OCI-LY3 (cell line): Measurements from ENCODE around the gene OSBPL2.

Experiments used
- H2AFZ ChIP-seq: fragments of 200-600, 300-600 bp; shearing (Covaris generic); 2 replicates; pipeline ENCODE4 v1.6.0; 2014; ENCODE audit warnings: antibody characterized with exemption, low read depth, low read length
- H3K27ac ChIP-seq: fragments of 200-600, 300-600 bp; sonication (generic); 2 replicates; pipeline ENCODE4 v1.5.1; 2014; ENCODE audit warnings: mild to moderate bottlenecking, low read length, moderate library complexity, mixed read lengths
- H3K27me3 ChIP-seq: fragments of 200-600, 300-600 bp; sonication (generic); 2 replicates; pipeline ENCODE4 v1.6.1; 2014; ENCODE audit warnings: low read depth, low read length, mixed read lengths
- H3K36me3 ChIP-seq: fragments of 200-600, 300-600 bp; sonication (generic); replicated peaks from 2 replicates; pipeline ENCODE3; 2014; ENCODE audit warnings: low read depth, low read length, mixed read lengths
- H3K4me1 ChIP-seq: fragments of 300-600, 200-600 bp; sonication (generic); 2 replicates; pipeline ENCODE4 v1.6.1; 2014; ENCODE audit warnings: low read length, mixed read lengths
- H3K4me2 ChIP-seq: fragments of 200-600, 300-600 bp; sonication (generic); 2 replicates; pipeline ENCODE4 v1.6.1; 2014; ENCODE audit warnings: low read length, mixed read lengths
- H3K4me3 ChIP-seq: fragments of 300-600, 200-600 bp; sonication (generic); 2 replicates; pipeline ENCODE4 v1.5.1; 2014; ENCODE audit warnings: antibody characterized with exemption, mild to moderate bottlenecking, low read length, moderate library complexity
- H3K79me2 ChIP-seq: fragments of 300-600, 200-600 bp; shearing (Covaris generic); 2 replicates; pipeline ENCODE4 v1.6.1; 2014; ENCODE audit warnings: mild to moderate bottlenecking, low read length, mixed read lengths
- H3K9ac ChIP-seq: fragments of 300-600, 200-600 bp; shearing (Covaris generic); 2 replicates; pipeline ENCODE4 v1.6.0; 2014; ENCODE audit warnings: mild to moderate bottlenecking, low read length, moderate library complexity
- H3K9me3 ChIP-seq: fragments of 200-600, 300-600 bp; shearing (Covaris generic); 2 replicates; pipeline ENCODE4 v1.6.1; 2014; ENCODE audit warnings: low read length, mixed read lengths; ENCODE audit not compliant: insufficient read depth
- H4K20me1 ChIP-seq: fragments of 200-600, 300-600 bp; sonication (generic); 2 replicates; pipeline ENCODE4 v1.6.1; 2016; ENCODE audit warnings: low read length, mixed read lengths; ENCODE audit not compliant: insufficient read depth
- CTCF ChIP-seq: fragments of 200-600, 300-600 bp; sonication (generic); IDR thresholded peaks from 2 replicates; pipeline ENCODE4 v1.5.1; 2014; ENCODE audit warnings: antibody characterized with exemption, low read length, low read depth
- EZH2phosphoT487 ChIP-seq: fragments of 200-600 bp; shearing (Covaris generic); IDR thresholded peaks from 2 replicates; pipeline ENCODE4 v1.6.1; 2018; ENCODE audit warnings: antibody characterized with exemption, mixed run types, low read depth

Gene OSBPL2

DNA sequence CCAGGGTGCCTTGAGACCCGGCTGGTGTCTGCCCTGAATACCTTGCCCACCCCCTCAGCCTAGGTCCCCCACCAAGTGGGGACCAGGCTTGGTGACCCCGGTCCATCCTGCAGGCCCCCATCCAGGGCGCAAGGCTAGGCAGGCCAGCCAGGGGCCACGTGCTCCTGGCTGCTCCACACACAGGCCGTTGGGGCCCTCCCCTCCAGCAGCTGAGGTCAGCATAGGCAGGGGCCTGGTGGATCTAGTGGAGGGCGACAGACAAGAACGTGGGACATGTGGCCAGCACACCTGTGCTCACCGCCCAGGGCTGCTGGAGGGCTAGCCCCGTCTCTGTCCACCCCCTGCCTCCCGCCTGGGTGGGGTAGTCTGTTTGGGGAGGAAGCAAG lies 10.7 kb upstream of the OSBPL2 start:
- Histone ChIP-seq H3K4me2 (no peak overlapping the region), H3K79me2 (no peaks in the 10 kb centered on the region), H2AFZ (no peak overlapping the region), H3K4me1 (no peaks in the 10 kb centered on the region), H3K9me3 (no peaks in the 10 kb centered on the region), H3K36me3 (no peaks in the 10 kb centered on the region), H3K27me3 (no peaks in the 10 kb centered on the region), H3K27ac (no peak overlapping the region), H4K20me1 (no peaks in the 10 kb centered on the region), H3K9ac (no peak overlapping the region), H3K4me3 (no peak overlapping the region)
- TF ChIP-seq CTCF: no peak
- no peak for TF ChIP-seq EZH2phosphoT487

GRCh38 chr20:62227977-62228958 lies 10.1 kb upstream of the OSBPL2 start:
- Histone ChIP-seq H2AFZ (no peak overlapping the region), H3K4me2 (no peak overlapping the region), H3K4me1 (no peaks in the 10 kb centered on the region), H3K4me3 (no peak overlapping the region), H3K36me3 (no peaks in the 10 kb centered on the region), H3K9ac (no peak overlapping the region), H3K79me2 (no peaks in the 10 kb centered on the region), H3K9me3 (no peaks in the 10 kb centered on the region), H3K27me3 (no peaks in the 10 kb centered on the region), H4K20me1 (no peaks in the 10 kb centered on the region), H3K27ac (no peak overlapping the region)
- TF ChIP-seq EZH2phosphoT487 (no peak), CTCF (no peak)

- Histone ChIP-seq H3K36me3 (no peaks in the 10 kb centered on the region), H2AFZ (no peak overlapping the region), H3K27me3 (no peaks in the 10 kb centered on the region), H3K4me3 (no peak overlapping the region), H3K4me1 (no peaks in the 10 kb centered on the region), H3K27ac (no peak overlapping the region), H4K20me1 (no peaks in the 10 kb centered on the region), H3K4me2 (no peak overlapping the region), H3K79me2 (no peaks in the 10 kb centered on the region), H3K9ac (no peak overlapping the region), H3K9me3 (no peaks in the 10 kb centered on the region)
- no peak for TF ChIP-seq EZH2phosphoT487
- TF ChIP-seq CTCF: no peak
Observed at GRCh38 chr20:62228982-62229545, 9.3 kb upstream of the OSBPL2 start.

DNA sequence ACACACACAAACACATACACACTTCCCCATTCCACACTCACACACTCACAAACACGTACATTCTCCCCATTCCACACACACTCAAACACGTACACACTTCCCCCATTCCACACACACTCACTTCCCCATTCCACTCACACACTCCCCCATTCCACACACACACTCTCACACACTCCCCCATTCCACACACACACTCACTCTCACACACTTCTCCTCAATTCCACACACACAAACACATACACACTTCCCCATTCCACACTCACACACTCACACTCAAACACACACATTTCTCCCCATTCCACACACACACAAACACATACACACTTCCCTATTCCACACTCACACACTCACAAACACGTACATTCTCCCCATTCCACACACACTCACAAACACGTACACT lies 8.7 kb upstream of the OSBPL2 start:
- no peak overlapping the region for H3K27ac ChIP-seq
- no peak overlapping the region for H2AFZ ChIP-seq
- H4K20me1 ChIP-seq: no peaks in the 10 kb centered on the region
- H3K27me3 ChIP-seq: no peaks in the 10 kb centered on the region
- no peaks in the 10 kb centered on the region for H3K36me3 ChIP-seq
- no peaks in the 10 kb centered on the region for H3K4me1 ChIP-seq
- H3K79me2 ChIP-seq: no peaks in the 10 kb centered on the region
- no peaks in the 10 kb centered on the region for H3K9me3 ChIP-seq
- TF ChIP-seq EZH2phosphoT487: no peak
- TF ChIP-seq CTCF: no peak
- H3K4me2 ChIP-seq: no peak overlapping the region
- H3K4me3 ChIP-seq: no peak overlapping the region
- no peak overlapping the region for H3K9ac ChIP-seq
